ENCODE measurements around the gene MPZL1.

DNA sequence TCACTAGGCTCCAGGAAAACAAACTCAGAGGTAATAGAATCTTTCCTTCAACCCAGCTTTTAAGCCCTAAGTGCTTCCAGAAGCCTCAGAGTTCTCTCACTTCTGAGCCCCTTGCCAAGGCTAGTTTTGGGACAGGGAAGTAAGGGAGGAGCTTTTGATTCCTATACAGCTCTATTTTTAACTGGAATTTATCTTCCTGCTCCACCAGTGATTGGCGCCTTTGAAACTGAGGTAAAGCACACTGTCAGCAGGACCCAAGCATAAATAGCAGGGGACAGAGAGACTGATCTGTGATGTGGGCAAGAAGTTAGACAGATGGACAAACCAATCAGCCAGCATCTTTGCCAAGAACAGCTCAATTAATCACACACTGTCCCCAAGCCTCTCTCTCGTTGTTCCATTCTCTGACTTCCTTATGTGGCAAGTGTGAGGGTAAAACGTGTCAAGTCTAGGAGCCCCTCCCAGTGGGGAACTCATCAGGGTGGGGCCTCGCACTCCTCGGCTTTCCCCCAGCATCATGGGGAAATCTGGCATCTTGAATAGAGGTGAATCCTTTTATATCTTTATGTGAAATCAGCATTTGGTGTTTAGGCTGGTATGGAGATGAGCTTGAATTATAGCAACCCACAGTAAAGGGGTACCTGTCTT lies 40.2 kb upstream of the MPZL1 start:
- TF ChIP-seq, protein P1, sequence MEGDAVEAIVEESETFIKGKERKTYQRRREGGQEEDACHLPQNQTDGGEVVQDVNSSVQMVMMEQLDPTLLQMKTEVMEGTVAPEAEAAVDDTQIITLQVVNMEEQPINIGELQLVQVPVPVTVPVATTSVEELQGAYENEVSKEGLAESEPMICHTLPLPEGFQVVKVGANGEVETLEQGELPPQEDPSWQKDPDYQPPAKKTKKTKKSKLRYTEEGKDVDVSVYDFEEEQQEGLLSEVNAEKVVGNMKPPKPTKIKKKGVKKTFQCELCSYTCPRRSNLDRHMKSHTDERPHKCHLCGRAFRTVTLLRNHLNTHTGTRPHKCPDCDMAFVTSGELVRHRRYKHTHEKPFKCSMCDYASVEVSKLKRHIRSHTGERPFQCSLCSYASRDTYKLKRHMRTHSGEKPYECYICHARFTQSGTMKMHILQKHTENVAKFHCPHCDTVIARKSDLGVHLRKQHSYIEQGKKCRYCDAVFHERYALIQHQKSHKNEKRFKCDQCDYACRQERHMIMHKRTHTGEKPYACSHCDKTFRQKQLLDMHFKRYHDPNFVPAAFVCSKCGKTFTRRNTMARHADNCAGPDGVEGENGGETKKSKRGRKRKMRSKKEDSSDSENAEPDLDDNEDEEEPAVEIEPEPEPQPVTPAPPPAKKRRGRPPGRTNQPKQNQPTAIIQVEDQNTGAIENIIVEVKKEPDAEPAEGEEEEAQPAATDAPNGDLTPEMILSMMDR (IDR thresholded peaks at IDR 0.05), result no peak
- no peak for TF ChIP-seq POLR2A (IDR thresholded peaks at IDR 0.05)
